A673 (cell line): Measurements from ENCODE around the gene SLC35F1. TPM values are rescaled to one million over a fixed set of nuclear protein-coding genes. Genes with fewer than 3 reads are reported as not detected.

Experiments
- BruUV-seq: library from RNA; stranded (reverse); fragments of 400-500 nt; replicated peaks from 2 replicates; lab custom pipeline; 2021; lab: Mats Ljungman, UMichigan
- CTCF ChIA-PET: fragments of 300-600 bp; sonication (Branson Sonifier 250); formaldehyde crosslinking; loops from one replicate; lab custom pipeline; 2022; ENCODE audit warnings: antibody characterized with exemption; lab: Charles Lee
- POLR2A ChIA-PET: fragments of 300-600 bp; sonication (Branson Sonifier 250); formaldehyde crosslinking; loops from one replicate; lab custom pipeline; 2022; ENCODE audit warnings: antibody characterized with exemption; ENCODE audit not compliant: low non-redundant PET; lab: Charles Lee
- DNase-seq: peaks from one replicate; pipeline ENCODE4 v3.0.0-alpha.2; 2015; ENCODE audit warnings: low spot score
- H3K27ac ChIP-seq: fragments of 200-600 bp; sonication (generic); 2 replicates; pipeline ENCODE4 v1.5.1; 2016; ENCODE audit warnings: mixed run types, low read depth, mild to moderate bottlenecking, mixed read lengths, antibody characterized with exemption, low read length; ENCODE audit not compliant: poor library complexity, severe bottlenecking
- H3K27me3 ChIP-seq: fragments of 200-600 bp; sonication (generic); replicated peaks from 2 replicates; pipeline ENCODE4 v1.6.1; 2017; ENCODE audit warnings: mixed run types, low read depth, mild to moderate bottlenecking, mixed read lengths, antibody characterized with exemption, low read length; ENCODE audit not compliant: insufficient read depth, poor library complexity
- H3K36me3 ChIP-seq: fragments of 200-600 bp; sonication (generic); 2 replicates; pipeline ENCODE4 v1.6.1; 2016; ENCODE audit warnings: mixed run types, mild to moderate bottlenecking, mixed read lengths, antibody characterized with exemption, low read length; ENCODE audit not compliant: insufficient read depth, poor library complexity, severe bottlenecking
- H3K4me1 ChIP-seq: fragments of 200-600 bp; sonication (generic); 2 replicates; pipeline ENCODE4 v1.6.1; 2017; ENCODE audit warnings: mixed run types, mild to moderate bottlenecking, mixed read lengths, antibody characterized with exemption, low read length; ENCODE audit not compliant: insufficient read depth, poor library complexity, severe bottlenecking
- H3K4me3 ChIP-seq: fragments of 200-600 bp; sonication (generic); 2 replicates; pipeline ENCODE4 v1.5.1; 2016; ENCODE audit warnings: low read depth, mixed run types, mild to moderate bottlenecking, mixed read lengths, low read length; ENCODE audit not compliant: poor library complexity, severe bottlenecking
- H3K9me3 ChIP-seq: fragments of 200-600 bp; sonication (generic); 2 replicates; pipeline ENCODE4 v1.6.1; 2016; ENCODE audit warnings: mixed run types, low read depth, mild to moderate bottlenecking, mixed read lengths, antibody characterized with exemption, low read length; ENCODE audit not compliant: poor library complexity, severe bottlenecking
- EZH2 ChIP-seq: fragments of 200-600 bp; sonication (generic); IDR thresholded peaks from 2 replicates; pipeline ENCODE4 v1.6.1; 2017; ENCODE audit warnings: borderline replicate concordance, low read depth, mild to moderate bottlenecking, mixed read lengths, antibody characterized with exemption, low read length; ENCODE audit not compliant: poor library complexity, severe bottlenecking
- intact Hi-C: fragments of 100-400 bp; cut with micrococcal nuclease; formaldehyde crosslinking; loops from one replicate; pipeline ENCODE4 v1.10.0; 2022; ENCODE audit not compliant: unreplicated experiment
- total RNA-seq: library from RNA; stranded (reverse); gene quantifications from 2 replicates; pipeline ENCODE4 v1.2.3, GENCODE V29; 2021
- TF ChIP-seq, protein P1 (sequence below): fragments of 300-800, 200-600 bp; sonication (generic); conservative IDR thresholded peaks from 2 replicates; pipeline ENCODE4 v1.5.1; 2017; ENCODE audit warnings: low read depth, mild to moderate bottlenecking, antibody characterized with exemption, low read length, moderate library complexity, mixed read lengths

Gene SLC35F1
- total RNA-seq, 1 experiment from 2014 or later: 5.3 TPM

DNA sequence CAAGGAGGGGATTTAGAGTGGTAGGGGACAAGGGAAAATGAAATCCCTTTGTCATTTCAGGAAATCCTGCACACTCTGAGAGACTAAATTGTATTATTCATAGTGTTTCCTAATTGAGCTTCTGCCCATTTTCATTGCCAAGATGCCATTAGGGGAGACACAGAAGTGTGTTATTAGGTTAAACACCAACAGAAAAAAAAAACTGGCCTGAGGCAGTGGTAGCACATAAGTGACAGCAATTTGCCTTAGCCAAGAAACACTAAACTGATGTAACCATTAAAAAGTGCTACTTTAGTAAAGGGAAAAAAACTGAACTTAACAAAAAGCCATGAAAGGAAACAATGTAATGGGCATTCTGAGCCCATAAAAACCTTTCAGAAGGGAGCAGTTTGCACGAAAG is 370.6 kb downstream of the SLC35F1 start:
- POLR2A ChIA-PET: no interaction called here

DNA sequence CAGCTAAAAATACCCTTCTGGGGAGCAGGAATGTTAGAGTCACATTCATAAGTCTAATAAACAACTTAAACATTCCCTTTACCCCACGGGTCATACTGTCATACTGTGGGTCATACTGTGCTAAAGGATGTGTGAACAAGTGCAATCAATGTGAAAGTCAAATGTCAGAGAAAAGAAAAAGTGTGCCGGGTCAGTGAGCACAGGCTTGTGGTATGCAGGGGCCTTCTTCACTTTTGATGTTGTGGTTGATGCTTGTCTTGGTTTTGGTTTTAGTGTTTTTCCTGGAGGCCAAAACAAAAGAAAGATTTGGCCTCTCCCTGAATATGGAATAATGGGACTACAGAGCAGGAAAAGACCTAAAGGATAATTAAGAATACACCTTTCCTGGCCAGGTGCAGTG is 373.1 kb downstream of the SLC35F1 start:
- Histone ChIP-seq H3K4me1 (no peaks in the 10 kb centered on the region), H3K27me3 (no peaks in the 10 kb centered on the region), H3K27ac (no peak overlapping the region), H3K36me3 (no peaks in the 10 kb centered on the region), H3K4me3 (no peak overlapping the region), H3K9me3 (no peaks in the 10 kb centered on the region)
- no peak for DNase-seq
- ChIA-PET POLR2A (no interaction called here), CTCF (no interaction called here)
- BruUV-seq: no TSS peak
- intact Hi-C loops: loop anchor here (5.0 to 10.0 kb wide), 3 partner anchors 497 to 835 kb away; no protein-coding TSS in a partner anchor
- TF ChIP-seq, protein P1, sequence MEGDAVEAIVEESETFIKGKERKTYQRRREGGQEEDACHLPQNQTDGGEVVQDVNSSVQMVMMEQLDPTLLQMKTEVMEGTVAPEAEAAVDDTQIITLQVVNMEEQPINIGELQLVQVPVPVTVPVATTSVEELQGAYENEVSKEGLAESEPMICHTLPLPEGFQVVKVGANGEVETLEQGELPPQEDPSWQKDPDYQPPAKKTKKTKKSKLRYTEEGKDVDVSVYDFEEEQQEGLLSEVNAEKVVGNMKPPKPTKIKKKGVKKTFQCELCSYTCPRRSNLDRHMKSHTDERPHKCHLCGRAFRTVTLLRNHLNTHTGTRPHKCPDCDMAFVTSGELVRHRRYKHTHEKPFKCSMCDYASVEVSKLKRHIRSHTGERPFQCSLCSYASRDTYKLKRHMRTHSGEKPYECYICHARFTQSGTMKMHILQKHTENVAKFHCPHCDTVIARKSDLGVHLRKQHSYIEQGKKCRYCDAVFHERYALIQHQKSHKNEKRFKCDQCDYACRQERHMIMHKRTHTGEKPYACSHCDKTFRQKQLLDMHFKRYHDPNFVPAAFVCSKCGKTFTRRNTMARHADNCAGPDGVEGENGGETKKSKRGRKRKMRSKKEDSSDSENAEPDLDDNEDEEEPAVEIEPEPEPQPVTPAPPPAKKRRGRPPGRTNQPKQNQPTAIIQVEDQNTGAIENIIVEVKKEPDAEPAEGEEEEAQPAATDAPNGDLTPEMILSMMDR: no peak
- no peak for TF ChIP-seq EZH2

More for the DNA sequence above, 370.6 kb downstream of the SLC35F1 start:
- H3K9me3 ChIP-seq: no peaks in the 10 kb centered on the region
- CTCF ChIA-PET: no interaction called here
- H3K27me3 ChIP-seq: no peaks in the 10 kb centered on the region
- TF ChIP-seq, protein P1: no peak
- TF ChIP-seq EZH2: no peak
- BruUV-seq: no TSS peak
- intact Hi-C loops: no loop called here
- no peak overlapping the region for H3K27ac ChIP-seq
- H3K4me1 ChIP-seq: no peaks in the 10 kb centered on the region
- no peaks in the 10 kb centered on the region for H3K36me3 ChIP-seq
- no peak overlapping the region for H3K4me3 ChIP-seq
- DNase-seq: peak; percentile 30

DNA sequence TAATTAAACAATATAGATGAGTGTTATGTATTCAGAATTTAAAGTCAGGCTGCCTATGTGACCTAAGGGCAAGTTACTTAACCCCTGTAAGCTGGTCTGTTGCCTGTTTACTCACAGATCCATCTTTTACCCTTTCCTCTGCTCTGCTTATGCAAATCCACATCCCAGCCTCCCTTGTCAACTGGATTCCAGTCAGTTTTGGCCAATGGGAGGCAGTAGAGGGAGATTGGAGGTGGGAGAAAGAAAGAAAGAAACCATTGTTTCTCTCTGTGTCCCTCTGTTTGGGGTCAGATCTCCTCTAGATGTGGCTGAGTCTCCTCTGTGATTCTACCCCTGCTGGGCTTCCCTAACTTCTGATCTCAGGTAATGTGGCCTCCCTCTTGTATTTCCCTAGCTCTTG is 374.2 kb downstream of the SLC35F1 start:
- Histone ChIP-seq H3K36me3 (no peaks in the 10 kb centered on the region), H3K27ac (no peak overlapping the region), H3K4me3 (no peak overlapping the region), H3K9me3 (no peaks in the 10 kb centered on the region), H3K4me1 (no peaks in the 10 kb centered on the region), H3K27me3 (no peaks in the 10 kb centered on the region)
- BruUV-seq: no TSS peak
- no peak for TF ChIP-seq EZH2
- TF ChIP-seq, protein P1: 0 out of 2 replicates have a peak, but pooled peaks have one; percentile 13
- ChIA-PET CTCF (interaction anchor here (0.5 to 0.6 kb wide), 2 partner anchors 515 kb away, joined by 3 read pairs; no protein-coding TSS in a partner anchor), POLR2A (no interaction called here)
- no peak for DNase-seq
- intact Hi-C loops: loop anchor here (5.0 to 10.0 kb wide), 3 partner anchors 496 to 834 kb away; no protein-coding TSS in a partner anchor
